ENCODE data around the gene ABCC6. TPM values are rescaled to one million over a fixed set of nuclear protein-coding genes. Genes with fewer than 3 reads are reported as not detected.
"Not testable (repeated sequence)": the region's sequence is repeated elsewhere in the genome, so short reads cannot be mapped to it uniquely, and the experiment has no call there.

ABCC6 gene
- total RNA-seq, 2 experiments from 2014 or later = not detected

- no peaks in the 10 kb centered on the region for H3K4me1 ChIP-seq (ENCODE audit: insufficient read depth, low read length, poor library complexity, severe bottlenecking)
- DNase-seq (ENCODE audit: low spot score) = no peak
- no peaks in the 10 kb centered on the region for H3K79me2 ChIP-seq (ENCODE audit: insufficient read depth, low read depth, low read length)
- CTCF ChIA-PET (ENCODE audit: unreplicated experiment) = no interaction called here
- no peak for TF ChIP-seq CTCF (conservative IDR thresholded peaks at IDR 0.05; ENCODE audit: low read length)
- no peak for TF ChIP-seq EZH2phosphoT487 (IDR thresholded peaks at IDR 0.05; ENCODE audit: borderline replicate concordance, low read depth, low read length)
- no peak overlapping the region for H2AFZ ChIP-seq (ENCODE audit: low read length)
- H3K27ac ChIP-seq (ENCODE audit: low read depth, low read length, poor library complexity, severe bottlenecking) = no peak overlapping the region
- POLR2A ChIA-PET = interaction anchor here (0.7 to 0.8 kb wide), 2 partner anchors 9 to 105 kb away, joined by 3 read pairs; no protein-coding TSS in a partner anchor
- H4K20me1 ChIP-seq (ENCODE audit: insufficient read depth, low read length) = no peaks in the 10 kb centered on the region
- no peak overlapping the region for H3K4me2 ChIP-seq (ENCODE audit: low read length)
- intact Hi-C loops (cut with micrococcal nuclease; ENCODE audit: unreplicated experiment) = no loop called here
- no TSS peak for BruUV-seq (replicated peaks)
- no peak overlapping the region for H3K4me3 ChIP-seq (ENCODE audit: low read depth, low read length, poor library complexity, severe bottlenecking)
- no peaks in the 10 kb centered on the region for H3K36me3 ChIP-seq (ENCODE audit: insufficient read depth, low read length)
- no peaks in the 10 kb centered on the region for H3K9me2 ChIP-seq (ENCODE audit: insufficient read depth, low read length)
- H3K9me3 ChIP-seq (ENCODE audit: low read length) = no peaks in the 10 kb centered on the region
These were observed 66.1 kb downstream of the ABCC6 start for GRCh38 chr16:16157166-16157565.

- H3K9me2 ChIP-seq (ENCODE audit: insufficient read depth, low read length) = no peaks in the 10 kb centered on the region
- POLR2A ChIA-PET = no interaction called here
- BruUV-seq (replicated peaks) = no TSS peak
- no peaks in the 10 kb centered on the region for H3K9me3 ChIP-seq (ENCODE audit: low read length)
- H3K27ac ChIP-seq (ENCODE audit: low read depth, low read length, poor library complexity, severe bottlenecking) = no peak overlapping the region
- H3K36me3 ChIP-seq (ENCODE audit: insufficient read depth, low read length) = no peaks in the 10 kb centered on the region
- H2AFZ ChIP-seq (ENCODE audit: low read length) = no peak overlapping the region
- H3K4me1 ChIP-seq (ENCODE audit: insufficient read depth, low read length, poor library complexity, severe bottlenecking) = no peaks in the 10 kb centered on the region
- intact Hi-C loops (cut with micrococcal nuclease; ENCODE audit: unreplicated experiment) = no loop called here
- H4K20me1 ChIP-seq (ENCODE audit: insufficient read depth, low read length) = no peaks in the 10 kb centered on the region
- H3K79me2 ChIP-seq (ENCODE audit: insufficient read depth, low read depth, low read length) = no peaks in the 10 kb centered on the region
- H3K4me2 ChIP-seq (ENCODE audit: low read length) = no peak overlapping the region
- CTCF ChIA-PET (ENCODE audit: unreplicated experiment) = no interaction called here
- TF ChIP-seq CTCF (conservative IDR thresholded peaks at IDR 0.05; ENCODE audit: low read length) = no peak
- no peak for TF ChIP-seq EZH2phosphoT487 (IDR thresholded peaks at IDR 0.05; ENCODE audit: borderline replicate concordance, low read depth, low read length)
- DNase-seq (ENCODE audit: low spot score) = no peak
- H3K4me3 ChIP-seq (ENCODE audit: low read depth, low read length, poor library complexity, severe bottlenecking) = no peak overlapping the region
These were observed 68.1 kb downstream of the ABCC6 start for GRCh38 chr16:16155234-16155633.

DNA sequence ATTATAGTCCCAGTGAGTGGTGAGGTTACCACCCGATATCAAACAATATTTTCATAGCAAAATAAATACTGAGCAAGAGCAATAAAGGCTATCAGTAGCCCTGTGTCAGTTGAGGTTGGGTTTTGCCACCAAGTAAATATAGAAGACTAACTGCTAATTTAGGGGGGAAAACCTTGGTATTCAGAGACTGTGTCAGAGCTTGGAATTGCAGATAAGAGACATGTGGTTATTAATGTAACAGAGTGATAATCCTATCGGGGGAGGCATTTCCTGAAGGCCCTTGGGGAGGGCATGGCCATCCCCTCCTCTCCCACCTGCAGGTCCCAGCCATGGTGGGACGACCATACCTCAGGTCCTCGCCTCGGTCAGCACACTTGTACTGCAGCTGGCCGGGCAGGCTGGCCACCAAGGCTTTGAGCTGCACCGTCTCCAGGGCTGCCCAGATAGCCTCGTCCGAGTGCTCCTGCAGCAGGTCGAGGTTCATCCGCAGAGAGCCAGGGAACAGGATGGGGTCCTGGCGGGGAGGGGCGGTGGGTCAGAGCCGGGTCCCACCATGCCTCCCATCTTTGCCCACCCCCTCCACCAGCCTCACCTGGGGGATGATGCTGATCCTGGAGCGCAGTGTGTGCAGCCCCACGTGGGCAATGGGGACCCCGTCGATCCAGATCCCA, 68.9 kb downstream of the ABCC6 start:
- no peak for TF ChIP-seq EZH2phosphoT487 (IDR thresholded peaks at IDR 0.05; ENCODE audit: borderline replicate concordance, low read depth, low read length)
- TF ChIP-seq CTCF (conservative IDR thresholded peaks at IDR 0.05; ENCODE audit: low read length) = no peak
- H2AFZ ChIP-seq (ENCODE audit: low read length) = no peak overlapping the region
- no peak overlapping the region for H3K27ac ChIP-seq (ENCODE audit: low read depth, low read length, poor library complexity, severe bottlenecking)
- H3K4me2 ChIP-seq (ENCODE audit: low read length) = no peak overlapping the region
- POLR2A ChIA-PET = no interaction called here
- no peaks in the 10 kb centered on the region for H4K20me1 ChIP-seq (ENCODE audit: insufficient read depth, low read length)
- no peak overlapping the region for H3K4me3 ChIP-seq (ENCODE audit: low read depth, low read length, poor library complexity, severe bottlenecking)
- H3K79me2 ChIP-seq (ENCODE audit: insufficient read depth, low read depth, low read length) = no peaks in the 10 kb centered on the region
- BruUV-seq (replicated peaks) = no TSS peak
- no peaks in the 10 kb centered on the region for H3K9me3 ChIP-seq (ENCODE audit: low read length)
- no peaks in the 10 kb centered on the region for H3K4me1 ChIP-seq (ENCODE audit: insufficient read depth, low read length, poor library complexity, severe bottlenecking)
- H3K9me2 ChIP-seq (ENCODE audit: insufficient read depth, low read length) = no peaks in the 10 kb centered on the region
- no peaks in the 10 kb centered on the region for H3K36me3 ChIP-seq (ENCODE audit: insufficient read depth, low read length)
- no peak for DNase-seq (ENCODE audit: low spot score)
- CTCF ChIA-PET (ENCODE audit: unreplicated experiment) = no interaction called here
- intact Hi-C loops (cut with micrococcal nuclease; ENCODE audit: unreplicated experiment) = no loop called here

DNA sequence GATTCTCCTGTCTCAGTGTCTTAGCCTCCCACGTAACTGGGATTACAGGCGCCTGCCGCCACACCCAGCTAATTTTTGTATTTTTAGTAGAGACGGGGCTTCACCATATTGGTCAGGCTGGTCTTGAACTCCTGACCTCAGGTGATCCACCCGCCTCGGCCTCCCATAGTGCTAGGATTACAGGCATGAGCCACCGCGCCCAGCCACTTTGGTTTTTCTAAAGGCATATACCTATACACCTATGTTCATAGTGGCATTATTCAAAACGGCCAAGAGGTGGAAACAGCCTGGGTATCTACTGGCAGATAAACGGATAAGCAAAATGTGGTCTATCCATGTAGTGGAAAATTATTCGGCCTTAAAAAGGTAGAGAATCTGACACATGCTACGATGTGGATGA, 70.3 kb downstream of the ABCC6 start:
- H2AFZ ChIP-seq (ENCODE audit: low read length); H3K4me3 ChIP-seq (ENCODE audit: low read depth, low read length, poor library complexity, severe bottlenecking); H3K79me2 ChIP-seq (ENCODE audit: insufficient read depth, low read depth, low read length); H3K4me2 ChIP-seq (ENCODE audit: low read length); H3K4me1 ChIP-seq (ENCODE audit: insufficient read depth, low read length, poor library complexity, severe bottlenecking); intact Hi-C loops (cut with micrococcal nuclease; ENCODE audit: unreplicated experiment); H4K20me1 ChIP-seq (ENCODE audit: insufficient read depth, low read length); H3K36me3 ChIP-seq (ENCODE audit: insufficient read depth, low read length); H3K27ac ChIP-seq (ENCODE audit: low read depth, low read length, poor library complexity, severe bottlenecking); H3K9me2 ChIP-seq (ENCODE audit: insufficient read depth, low read length); BruUV-seq (replicated peaks); H3K9me3 ChIP-seq (ENCODE audit: low read length); POLR2A ChIA-PET; CTCF ChIA-PET (ENCODE audit: unreplicated experiment); DNase-seq (ENCODE audit: low spot score): not testable (repeated sequence)
